H1 (cell line): ENCODE data around the gene IL17RD. TPM values are rescaled to one million over a fixed set of nuclear protein-coding genes. Genes with fewer than 3 reads are reported as not detected.

Experiments used
- CTCF ChIA-PET: fragments of 300-600 bp; sonication (Branson Sonifier 250); formaldehyde crosslinking; loops from one replicate; lab custom pipeline; 2021; ENCODE audit not compliant: partially characterized antibody; lab: Charles Lee
- POLR2A ChIA-PET: fragments of 300-600 bp; sonication (Branson Sonifier 250); formaldehyde crosslinking; loops from one replicate; lab custom pipeline; 2021; ENCODE audit warnings: inconsistent platforms; ENCODE audit not compliant: partially characterized antibody; lab: Charles Lee
- DNase-seq, 2 experiments: peaks; one replicate each; pipeline versions ENCODE4 v3.0.0 to v3.0.0-alpha.2; 2010 to 2022; ENCODE audit warnings: low spot score in 2 of 2, low read depth in 1 of 2, mixed read lengths in 1 of 2
- FAIRE-seq: peaks from 2 replicates; lab custom pipeline; 2011; peaks lifted over from hg19 to GRCh38; lab: Jason Lieb, UNC
- H2AFZ ChIP-seq: 2 replicates; pipeline ENCODE4 v1.8.1; 2012; ENCODE audit warnings: low read length, inconsistent platforms
- H2AK5ac ChIP-seq: 2 replicates; pipeline ENCODE4 v1.6.1; 2013; ENCODE audit warnings: low read depth, low read length
- H2BK120ac ChIP-seq: replicated peaks from 2 replicates; pipeline ENCODE3; 2013; ENCODE audit warnings: low read depth, low read length, inconsistent platforms
- H2BK12ac ChIP-seq: 2 replicates; pipeline ENCODE4 v1.6.1; 2013; ENCODE audit warnings: low read depth, low read length
- H2BK15ac ChIP-seq: 2 replicates; pipeline ENCODE4 v1.6.1; 2013; ENCODE audit warnings: low read length
- H2BK20ac ChIP-seq: 2 replicates; pipeline ENCODE4 v1.6.1; 2013; ENCODE audit warnings: low read length
- H2BK5ac ChIP-seq: 2 replicates; pipeline ENCODE4 v1.6.1; 2013; ENCODE audit warnings: low read depth, low read length
- H3K14ac ChIP-seq: 2 replicates; pipeline ENCODE4 v1.6.1; 2013; ENCODE audit warnings: inconsistent platforms; ENCODE audit not compliant: insufficient read length
- H3K18ac ChIP-seq: 2 replicates; pipeline ENCODE4 v1.6.1; 2013; ENCODE audit warnings: low read length; ENCODE audit errors: extremely low read depth
- H3K23ac ChIP-seq: 2 replicates; pipeline ENCODE4 v1.6.1; 2013; ENCODE audit warnings: inconsistent platforms; ENCODE audit not compliant: insufficient read length
- H3K23me2 ChIP-seq: 2 replicates; pipeline ENCODE4 v1.6.1; 2013; ENCODE audit warnings: low read depth, low read length
- H3K27ac ChIP-seq: 2 replicates; pipeline ENCODE4 v1.6.1; 2011; ENCODE audit warnings: low read depth, low read length, inconsistent platforms
- H3K27me3 ChIP-seq, 4 experiments: replicated peaks in 1 of 4; 1 replicate in 1 of 4; 2 replicates in 3 of 4; pipeline versions ENCODE4 v1.6.1 to v1.8.1; 2011 to 2013; ENCODE audit warnings: low read length in 3 of 4, mild to moderate bottlenecking in 3 of 4, inconsistent platforms in 2 of 4, mixed read lengths in 2 of 4, moderate library complexity in 1 of 4; ENCODE audit not compliant: control insufficient read depth in 3 of 4, insufficient read depth in 3 of 4; ENCODE audit errors: extremely low read depth in 1 of 4
- H3K36me3 ChIP-seq, 4 experiments: 2 replicates each; pipeline versions ENCODE4 v1.6.1 to v1.8.1; 2011 to 2013; ENCODE audit warnings: mild to moderate bottlenecking in 4 of 4, low read length in 3 of 4, moderate library complexity in 2 of 4, control low read depth in 1 of 4, inconsistent platforms in 1 of 4; ENCODE audit not compliant: insufficient read depth in 4 of 4, control insufficient read depth in 2 of 4
- H3K4ac ChIP-seq: replicated peaks from 2 replicates; pipeline ENCODE3; 2013; ENCODE audit warnings: low read length, low read depth, mixed read lengths, inconsistent platforms; ENCODE audit not compliant: insufficient read length
- H3K4me1 ChIP-seq, 4 experiments: replicated peaks in 1 of 4; 1 replicate in 1 of 4; 2 replicates in 3 of 4; pipeline versions ENCODE4 v1.6.1 to v1.8.1; 2011 to 2013; ENCODE audit warnings: low read length in 3 of 4, inconsistent platforms in 2 of 4, mixed read lengths in 1 of 4; ENCODE audit not compliant: insufficient read depth in 4 of 4, control insufficient read depth in 3 of 4
- H3K4me2 ChIP-seq, 2 experiments: 2 replicates each; pipeline versions ENCODE4 v1.6.1 to v1.8.1; 2011 to 2013; ENCODE audit warnings: low read depth in 2 of 2, low read length in 2 of 2, control low read depth in 1 of 2, inconsistent platforms in 1 of 2, mild to moderate bottlenecking in 1 of 2; ENCODE audit not compliant: insufficient read depth in 1 of 2
- H3K4me3 ChIP-seq, 4 experiments: fragments of 200-600, 300-600 bp in 1 of 4; sonication (generic), shearing (Covaris generic), sonication (Bioruptor Twin) in 1 of 4; 2 replicates each; pipeline versions ENCODE4 v1.5.1 to v1.8.1; 2011 to 2016; ENCODE audit warnings: low read length in 4 of 4, low read depth in 3 of 4, control low read depth in 2 of 4, inconsistent platforms in 2 of 4, mild to moderate bottlenecking in 2 of 4, mixed read lengths in 1 of 4, moderate library complexity in 1 of 4; ENCODE audit not compliant: insufficient read depth in 2 of 4; ENCODE audit errors: extremely low read depth in 1 of 4
- H3K56ac ChIP-seq: replicated peaks from 2 replicates; pipeline ENCODE3; 2013; ENCODE audit warnings: low read depth, mild to moderate bottlenecking, mixed read lengths, low read length, inconsistent platforms; ENCODE audit not compliant: insufficient read length
- H3K79me1 ChIP-seq: 2 replicates; pipeline ENCODE4 v1.6.1; 2013; ENCODE audit warnings: low read depth, low read length, control low read depth
- H3K79me2 ChIP-seq, 2 experiments: 2 replicates each; pipeline versions ENCODE4 v1.6.1 to v1.8.1; 2012 to 2013; ENCODE audit warnings: low read length in 2 of 2, mild to moderate bottlenecking in 2 of 2, inconsistent platforms in 1 of 2; ENCODE audit not compliant: insufficient read depth in 2 of 2, control insufficient read depth in 1 of 2
- H3K9ac ChIP-seq, 4 experiments: replicated peaks in 1 of 4; 1 replicate in 1 of 4; 2 replicates in 3 of 4; pipeline versions ENCODE4 v1.6.1 to v1.8.1; 2011 to 2013; ENCODE audit warnings: low read depth in 3 of 4, low read length in 3 of 4, control low read depth in 2 of 4, mild to moderate bottlenecking in 2 of 4, moderate library complexity in 2 of 4, inconsistent platforms in 1 of 4; ENCODE audit errors: extremely low read depth in 1 of 4
- H3K9me3 ChIP-seq, 2 experiments: 2 replicates each; pipeline versions ENCODE4 v1.6.1 to v1.8.1; 2012 to 2013; ENCODE audit warnings: mild to moderate bottlenecking in 2 of 2, moderate library complexity in 2 of 2, control low read depth in 1 of 2, inconsistent platforms in 1 of 2, low read depth in 1 of 2, low read length in 1 of 2, mixed read lengths in 1 of 2; ENCODE audit not compliant: insufficient read depth in 2 of 2
- H4K20me1 ChIP-seq, 2 experiments: replicated peaks in 1 of 2; 2 replicates each; pipeline versions ENCODE3 to v1.8.1; 2011 to 2013; ENCODE audit warnings: inconsistent platforms in 2 of 2, low read length in 2 of 2, mild to moderate bottlenecking in 1 of 2; ENCODE audit not compliant: insufficient read depth in 2 of 2, control insufficient read depth in 1 of 2
- H4K5ac ChIP-seq: 2 replicates; pipeline ENCODE4 v1.6.1; 2013; ENCODE audit warnings: low read length, low read depth, mixed read lengths, inconsistent platforms; ENCODE audit not compliant: insufficient read length
- H4K8ac ChIP-seq: 2 replicates; pipeline ENCODE4 v1.8.0; 2013; ENCODE audit warnings: mild to moderate bottlenecking, moderate library complexity, low read length, inconsistent platforms; ENCODE audit not compliant: insufficient read depth; ENCODE audit errors: extremely low read depth
- H4K91ac ChIP-seq: replicated peaks from 2 replicates; pipeline ENCODE3; 2013; ENCODE audit warnings: low read length, mixed read lengths, inconsistent platforms; ENCODE audit not compliant: insufficient read length
- CBX8 ChIP-seq: fragments of 300-800, 300-1000 bp; sonication (generic); IDR thresholded peaks from 2 replicates; pipeline ENCODE4 v1.7.1; 2016; ENCODE audit warnings: low read depth, low read length, borderline replicate concordance
- SAP30 ChIP-seq: fragments of 300-600 bp; sonication (generic); IDR thresholded peaks from 2 replicates; pipeline ENCODE4 v1.7.1; 2012; ENCODE audit warnings: low read length, moderate library complexity, mild to moderate bottlenecking, inconsistent platforms; ENCODE audit not compliant: insufficient read depth, insufficient replicate concordance
- SP2 ChIP-seq: IDR thresholded peaks from 2 replicates; pipeline ENCODE4 v1.6.1; 2012; ENCODE audit warnings: mild to moderate bottlenecking, low read length, inconsistent platforms
- WGBS, 2 experiments: shearing (Covaris generic) in 1 of 2; methylation state at CpG; one replicate each; pipeline versions ENCODE4 v1.1.6 to v1.1.7; 2013 to 2015; ENCODE audit warnings: low lambda C conversion rate in 2 of 2, mixed read lengths in 2 of 2, inconsistent platforms in 1 of 2, low coverage in 1 of 2, missing lambda C conversion rate in 1 of 2; ENCODE audit not compliant: insufficient replicate concordance in 2 of 2, insufficient coverage in 1 of 2, insufficient read length in 1 of 2; ENCODE audit errors: extremely low coverage in 1 of 2, missing lambda C conversion rate in 1 of 2; 5-methylcytosine and 5-hydroxymethylcytosine counted together
- polyA plus RNA-seq, 7 experiments: library from polyadenylated mRNA; depleted of rRNA in 3 of 7; stranded (reverse) in 5 of 7; unstranded in 2 of 7; fragments of >200 nt in 5 of 7; fragments of 200-250 nt in 2 of 7; gene quantifications; 1 replicate in 5 of 7; 2 replicates in 1 of 7; 4 replicates in 1 of 7; pipeline versions ENCODE4 v1.2.1 to v1.2.3, GENCODE V29; 2011 to 2013; ENCODE audit warnings: missing spikeins in 2 of 7, mixed read lengths in 2 of 7
- total RNA-seq: library from RNA; stranded (reverse); fragmentation: NEBNext Ultra II Directional; extraction: Animal tissue kit (Norgen Biotek cat#: 25700); gene quantifications from 2 replicates; pipeline ENCODE4 v1.2.1, GENCODE V29; 2021
- TF ChIP-seq, protein P1 (sequence below): IDR thresholded peaks from 2 replicates; pipeline ENCODE4 v1.6.1; 2011; ENCODE audit warnings: low read depth, mild to moderate bottlenecking, low read length; ENCODE audit not compliant: insufficient read depth

IL17RD gene
- total and polyA plus RNA-seq, 2 of the 8 experiments (the other 6 are each of a cell fraction or from before 2014, with no cell fraction given), result 10.9 to 48.9 TPM

DNA sequence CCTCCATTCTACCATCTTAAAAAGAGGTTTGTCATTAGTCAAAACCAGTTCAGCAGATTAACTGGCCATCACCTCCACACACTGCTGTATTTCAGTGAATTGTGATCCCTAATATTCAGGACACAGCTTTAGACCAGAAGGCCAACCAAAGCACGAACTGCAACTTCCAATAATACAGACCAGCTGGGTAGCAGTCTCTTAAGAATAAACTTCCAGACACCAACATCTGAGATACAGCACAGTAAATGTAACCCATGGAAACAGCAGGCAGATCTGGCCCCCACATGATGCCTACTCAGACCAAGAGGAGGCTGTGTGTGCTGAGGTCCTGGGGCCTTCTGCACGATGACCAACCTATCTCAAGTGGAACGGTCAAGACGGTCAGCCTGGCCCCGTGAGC, 69.8 kb downstream of the IL17RD start:
- Histone ChIP-seq H3K23me2 (no peaks in the 10 kb centered on the region), H4K8ac (no peak overlapping the region), H4K20me1 (no peaks in the 10 kb centered on the region), H3K4ac (no peak overlapping the region), H3K4me3 (no peak overlapping the region), H3K27ac (no peak overlapping the region), H4K5ac (no peak overlapping the region), H2AK5ac (no peak overlapping the region), H3K79me1 (no peaks in the 10 kb centered on the region; the same call in 1 of the 2 replicates), H3K4me2 (no peak overlapping the region), H2BK15ac (no peak overlapping the region), H3K18ac (no peak overlapping the region), H3K9me3 (no peaks in the 10 kb centered on the region), H2BK12ac (no peak overlapping the region), H3K56ac (no peak overlapping the region), H3K27me3 (no peaks in the 10 kb centered on the region), H2BK5ac (no peak overlapping the region), H2BK20ac (no peak overlapping the region), H3K9ac (no peak overlapping the region), H3K4me1 (peaks cover 0 to 3% (median 1%) of the 10 kb centered on the region in 4 experiments; a peak in 3 of 7 replicates), H3K36me3 (peaks cover 0 to 25% (median 6%) of the 10 kb centered on the region in 4 experiments; a peak in 6 of 8 replicates), H3K14ac (no peak overlapping the region), H4K91ac (no peak overlapping the region), H2BK120ac (no peak overlapping the region), H2AFZ (no peak overlapping the region), H3K23ac (no peak overlapping the region), H3K79me2 (no peaks in the 10 kb centered on the region)
- DNase-seq (no peak), FAIRE-seq (no peak)
- 97% methylated on average over 5 of the region's 5 CpGs; no CpG with 5 or more reads in 1 of the 2 experiments for WGBS, 2 experiments
- POLR2A ChIA-PET, result no interaction called here
- CTCF ChIA-PET, result interaction anchor here (0.5 to 3.0 kb wide), 12 partner anchors 9 to 301 kb away, joined by 3 to 15 read pairs (median 4); no protein-coding TSS in a partner anchor
- TF ChIP-seq CBX8, result no peak
- TF ChIP-seq SP2, result no peak
- TF ChIP-seq, protein P1, sequence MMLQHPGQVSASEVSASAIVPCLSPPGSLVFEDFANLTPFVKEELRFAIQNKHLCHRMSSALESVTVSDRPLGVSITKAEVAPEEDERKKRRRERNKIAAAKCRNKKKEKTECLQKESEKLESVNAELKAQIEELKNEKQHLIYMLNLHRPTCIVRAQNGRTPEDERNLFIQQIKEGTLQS, result no peak
- TF ChIP-seq SAP30, result no peak
